PC-9 (cell line): ENCODE results near the gene RAD21L1. TPM values are rescaled to one million over a fixed set of nuclear protein-coding genes. Genes with fewer than 3 reads are reported as not detected.

Experiments used
- BruUV-seq: library from RNA; stranded (reverse); fragments of 400-500 nt; replicated peaks from 2 replicates; lab custom pipeline; 2021; lab: Mats Ljungman, UMichigan
- CTCF ChIA-PET: fragments of 300-600 bp; sonication (Branson Sonifier 250); formaldehyde crosslinking; loops from one replicate; lab custom pipeline; 2022; ENCODE audit warnings: antibody characterized with exemption; lab: Charles Lee
- POLR2A ChIA-PET: fragments of 300-600 bp; sonication (Branson Sonifier 250); formaldehyde crosslinking; loops from one replicate; lab custom pipeline; 2022; ENCODE audit warnings: antibody characterized with exemption; ENCODE audit not compliant: unreplicated experiment; lab: Charles Lee
- DNase-seq, 2 experiments: peaks; one replicate each; pipeline versions ENCODE4 v3.0.0 to v3.0.0-alpha.2; 2015 to 2022; ENCODE audit warnings: mixed read lengths in 1 of 2
- H2AFZ ChIP-seq: fragments of 200-600 bp; sonication (generic); 2 replicates; pipeline ENCODE4 v1.8.1; 2017; ENCODE audit warnings: antibody characterized with exemption
- H3F3A ChIP-seq: fragments of 200-600 bp; sonication (generic); 2 replicates; pipeline ENCODE4 v1.8.1; 2017; ENCODE audit warnings: antibody characterized with exemption, mild to moderate bottlenecking, low read depth; ENCODE audit not compliant: insufficient read depth
- H3K27ac ChIP-seq: fragments of 200-600 bp; sonication (generic); 2 replicates; pipeline ENCODE4 v1.6.1; 2016; ENCODE audit warnings: mixed run types
- H3K27me3 ChIP-seq: fragments of 200-600 bp; sonication (generic); 2 replicates; pipeline ENCODE4 v1.6.1; 2016; ENCODE audit warnings: low read depth, mixed run types; ENCODE audit not compliant: insufficient read depth
- H3K36me3 ChIP-seq: fragments of 200-600 bp; sonication (generic); 2 replicates; pipeline ENCODE4 v1.6.1; 2016; ENCODE audit warnings: low read depth, mixed run types
- H3K4me1 ChIP-seq: fragments of 200-600 bp; sonication (generic); replicated peaks from 2 replicates; pipeline ENCODE4 v1.6.1; 2016; ENCODE audit warnings: mixed run types; ENCODE audit not compliant: insufficient read depth
- H3K4me2 ChIP-seq: fragments of 200-600 bp; sonication (generic); 2 replicates; pipeline ENCODE4 v1.6.1; 2017; ENCODE audit warnings: mixed run types
- H3K4me3 ChIP-seq: fragments of 200-600 bp; sonication (generic); 2 replicates; pipeline ENCODE4 v1.6.1; 2016; ENCODE audit warnings: mixed run types
- H3K79me2 ChIP-seq: fragments of 200-600 bp; sonication (generic); 2 replicates; pipeline ENCODE4 v1.6.1; 2017; ENCODE audit warnings: low read depth, mixed run types
- H3K9me2 ChIP-seq: fragments of 200-600 bp; sonication (generic); 2 replicates; pipeline ENCODE4 v1.8.1; 2017; ENCODE audit warnings: mild to moderate bottlenecking; ENCODE audit not compliant: insufficient read depth
- H3K9me3 ChIP-seq: fragments of 200-600 bp; sonication (generic); 2 replicates; pipeline ENCODE4 v1.8.1; 2016; ENCODE audit warnings: low read depth; ENCODE audit not compliant: insufficient read depth
- H4K20me1 ChIP-seq: fragments of 200-600 bp; sonication (generic); 2 replicates; pipeline ENCODE4 v1.8.1; 2017; ENCODE audit not compliant: insufficient read depth
- EZH2 ChIP-seq: fragments of 200-600 bp; sonication (generic); IDR thresholded peaks from 2 replicates; pipeline ENCODE4 v1.8.0; 2017; ENCODE audit warnings: antibody characterized with exemption, low read depth
- intact Hi-C: fragments of 100-400 bp; cut with micrococcal nuclease; formaldehyde crosslinking; loops from one replicate; pipeline ENCODE4 v1.10.0; 2022; ENCODE audit not compliant: unreplicated experiment
- total RNA-seq: library from RNA; stranded (reverse); gene quantifications from 2 replicates; pipeline ENCODE4 v1.2.3, GENCODE V29; 2021
- TF ChIP-seq, protein P1 (sequence below): fragments of 200-600 bp; sonication (generic); conservative IDR thresholded peaks from 2 replicates; pipeline ENCODE4 v1.6.1; 2017; ENCODE audit warnings: mixed run types, antibody characterized with exemption, mild to moderate bottlenecking, moderate library complexity

RAD21L1 gene
- total RNA-seq, 1 experiment from 2014 or later = not detected

DNA sequence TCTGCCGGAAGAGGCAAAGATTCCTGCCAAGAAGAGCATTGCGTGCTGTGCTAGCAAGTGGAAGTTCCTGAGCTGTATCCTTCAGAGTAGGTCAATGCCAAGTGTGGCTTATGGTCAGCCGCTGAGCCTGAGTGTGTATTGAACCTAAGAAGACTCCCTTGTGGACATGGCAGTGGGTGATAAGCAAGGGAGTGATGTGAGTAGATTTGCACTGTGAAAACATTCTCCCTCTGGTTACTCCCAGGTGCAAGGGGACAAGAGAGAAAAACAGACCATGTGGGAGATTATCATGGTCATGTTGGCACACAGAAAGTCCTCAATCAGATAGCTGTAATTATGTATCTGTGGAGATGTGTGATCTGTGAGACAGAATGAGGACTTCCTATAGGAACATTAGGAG, 35.0 kb upstream of the RAD21L1 start:
- POLR2A ChIA-PET = no interaction called here
- Histone ChIP-seq H2AFZ (no peak overlapping the region), H3K27ac (no peak overlapping the region), H3K9me2 (no peaks in the 10 kb centered on the region), H3K9me3 (no peaks in the 10 kb centered on the region), H3K4me3 (no peak overlapping the region), H3K79me2 (no peaks in the 10 kb centered on the region), H3K4me2 (no peak overlapping the region), H3F3A (no peaks in the 10 kb centered on the region), H3K36me3 (no peaks in the 10 kb centered on the region), H3K4me1 (no peaks in the 10 kb centered on the region), H3K27me3 (peaks cover 33% of the 10 kb centered on the region), H4K20me1 (no peaks in the 10 kb centered on the region)
- DNase-seq = no peak
- BruUV-seq = no TSS peak
- intact Hi-C loops = no loop called here
- CTCF ChIA-PET = no interaction called here
- TF ChIP-seq, protein P1, sequence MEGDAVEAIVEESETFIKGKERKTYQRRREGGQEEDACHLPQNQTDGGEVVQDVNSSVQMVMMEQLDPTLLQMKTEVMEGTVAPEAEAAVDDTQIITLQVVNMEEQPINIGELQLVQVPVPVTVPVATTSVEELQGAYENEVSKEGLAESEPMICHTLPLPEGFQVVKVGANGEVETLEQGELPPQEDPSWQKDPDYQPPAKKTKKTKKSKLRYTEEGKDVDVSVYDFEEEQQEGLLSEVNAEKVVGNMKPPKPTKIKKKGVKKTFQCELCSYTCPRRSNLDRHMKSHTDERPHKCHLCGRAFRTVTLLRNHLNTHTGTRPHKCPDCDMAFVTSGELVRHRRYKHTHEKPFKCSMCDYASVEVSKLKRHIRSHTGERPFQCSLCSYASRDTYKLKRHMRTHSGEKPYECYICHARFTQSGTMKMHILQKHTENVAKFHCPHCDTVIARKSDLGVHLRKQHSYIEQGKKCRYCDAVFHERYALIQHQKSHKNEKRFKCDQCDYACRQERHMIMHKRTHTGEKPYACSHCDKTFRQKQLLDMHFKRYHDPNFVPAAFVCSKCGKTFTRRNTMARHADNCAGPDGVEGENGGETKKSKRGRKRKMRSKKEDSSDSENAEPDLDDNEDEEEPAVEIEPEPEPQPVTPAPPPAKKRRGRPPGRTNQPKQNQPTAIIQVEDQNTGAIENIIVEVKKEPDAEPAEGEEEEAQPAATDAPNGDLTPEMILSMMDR = no peak
- no peak for TF ChIP-seq EZH2

GRCh38 chr20:1191299-1191698, 34.5 kb upstream of the RAD21L1 start:
- intact Hi-C loops = no loop called here
- H3K4me2 ChIP-seq = no peak overlapping the region
- TF ChIP-seq, protein P1 = no peak
- TF ChIP-seq EZH2 = no peak
- ChIA-PET CTCF (no interaction called here), POLR2A (no interaction called here)
- H3K9me3 ChIP-seq = no peaks in the 10 kb centered on the region
- DNase-seq = no peak
- no peak overlapping the region for H3K4me3 ChIP-seq
- H3K4me1 ChIP-seq = no peaks in the 10 kb centered on the region
- no peak overlapping the region for H3K27ac ChIP-seq
- no peak overlapping the region for H2AFZ ChIP-seq
- no peaks in the 10 kb centered on the region for H3K36me3 ChIP-seq
- no peaks in the 10 kb centered on the region for H4K20me1 ChIP-seq
- no peaks in the 10 kb centered on the region for H3F3A ChIP-seq
- peaks cover 35% of the 10 kb centered on the region for H3K27me3 ChIP-seq
- no TSS peak for BruUV-seq
- H3K79me2 ChIP-seq = no peaks in the 10 kb centered on the region
- H3K9me2 ChIP-seq = no peaks in the 10 kb centered on the region

DNA sequence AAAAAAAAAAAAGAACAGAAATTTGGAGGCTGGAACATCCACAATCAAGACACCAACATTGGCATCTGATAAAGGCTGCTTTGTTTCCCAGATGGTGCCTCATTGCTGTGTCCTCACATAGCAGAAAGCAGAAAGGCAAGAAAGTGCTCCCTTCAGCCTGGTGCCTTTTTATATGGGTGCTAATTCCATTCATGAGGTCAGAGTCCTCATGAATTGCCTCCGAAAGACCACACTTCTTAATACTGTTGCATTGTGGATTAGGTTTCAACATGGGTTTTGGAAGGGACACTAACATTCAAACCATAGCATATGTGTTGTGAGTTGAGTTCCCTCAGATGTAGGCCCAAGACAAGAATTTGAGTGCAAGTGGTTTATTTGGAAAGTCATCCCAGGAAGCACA, 30.6 kb upstream of the RAD21L1 start:
- Histone ChIP-seq H3K9me2 (no peaks in the 10 kb centered on the region), H3K4me2 (no peak overlapping the region), H3K4me1 (no peaks in the 10 kb centered on the region), H3K9me3 (no peaks in the 10 kb centered on the region), H3K36me3 (no peaks in the 10 kb centered on the region), H2AFZ (no peak overlapping the region), H3K79me2 (no peaks in the 10 kb centered on the region), H3K4me3 (no peak overlapping the region), H3F3A (no peaks in the 10 kb centered on the region), H3K27me3 (peaks cover 33% of the 10 kb centered on the region), H4K20me1 (no peaks in the 10 kb centered on the region), H3K27ac (no peak overlapping the region)
- no peak for TF ChIP-seq EZH2
- TF ChIP-seq, protein P1 = no peak
- intact Hi-C loops = no loop called here
- DNase-seq = no peak
- ChIA-PET CTCF (no interaction called here), POLR2A (no interaction called here)
- no TSS peak for BruUV-seq
